HS-5 (cell line): ENCODE results near the gene LRGUK.

Source experiments
- DNase-seq: peaks from one replicate; pipeline ENCODE4 v3.0.0-alpha.2; 2012; ENCODE audit warnings: low read depth

Gene LRGUK

GRCh38 chr7:134307320-134307719, 180.2 kb downstream of the LRGUK start:
- DNase-seq, result peak; percentile 41

GRCh38 chr7:134308548-134308947, 181.4 kb downstream of the LRGUK start:
- DNase-seq, result no peak

- no peak for DNase-seq
Observed at GRCh38 chr7:134311807-134312206, 184.7 kb downstream of the LRGUK start.

GRCh38 chr7:134312717-134313116, 185.6 kb downstream of the LRGUK start:
- no peak for DNase-seq

- DNase-seq, result no peak
Observed at GRCh38 chr7:134313543-134313942, 186.4 kb downstream of the LRGUK start.
